Neuronal stem cell (in vitro differentiated cells): Measurements from ENCODE around the gene ME2. TPM values are rescaled to one million over a fixed set of nuclear protein-coding genes. Genes with fewer than 3 reads are reported as not detected.
"Not testable (repeated sequence)": the region's sequence is repeated elsewhere in the genome, so short reads cannot be mapped to it uniquely, and the experiment has no call there.

ENCODE experiments used
- DNase-seq: peaks from one replicate; pipeline ENCODE4 v3.0.0-alpha.2; 2013; ENCODE audit warnings: low spot score
- H2AFZ ChIP-seq: one replicate; pipeline ENCODE4 v1.6.1; 2013; ENCODE audit warnings: mild to moderate bottlenecking, low read length, inconsistent platforms
- H2AK5ac ChIP-seq: 2 replicates; pipeline ENCODE4 v1.6.1; 2013; ENCODE audit warnings: low read depth, mild to moderate bottlenecking, inconsistent platforms, low read length, moderate library complexity, mixed read lengths
- H2BK120ac ChIP-seq: 2 replicates; pipeline ENCODE4 v1.6.1; 2013; ENCODE audit warnings: low read depth, mild to moderate bottlenecking, inconsistent platforms, low read length, moderate library complexity, mixed read lengths
- H2BK12ac ChIP-seq: one replicate; pipeline ENCODE4 v1.6.1; 2013; ENCODE audit warnings: low read length, inconsistent platforms
- H2BK15ac ChIP-seq: 2 replicates; pipeline ENCODE4 v1.6.1; 2013; ENCODE audit warnings: mild to moderate bottlenecking, low read length, inconsistent platforms, mixed read lengths
- H2BK5ac ChIP-seq: one replicate; pipeline ENCODE4 v1.6.1; 2013; ENCODE audit warnings: inconsistent platforms, mild to moderate bottlenecking, low read length, moderate library complexity
- H3K14ac ChIP-seq: one replicate; pipeline ENCODE4 v1.6.1; 2013; ENCODE audit warnings: low read length, inconsistent platforms
- H3K18ac ChIP-seq: 2 replicates; pipeline ENCODE4 v1.6.1; 2013; ENCODE audit warnings: low read length, inconsistent platforms
- H3K23ac ChIP-seq: 2 replicates; pipeline ENCODE4 v1.6.1; 2013; ENCODE audit warnings: low read depth, mild to moderate bottlenecking, mixed read lengths, low read length, inconsistent platforms; ENCODE audit not compliant: poor library complexity
- H3K27ac ChIP-seq: replicated peaks from 3 replicates; pipeline ENCODE4 v1.5.1; 2013; ENCODE audit warnings: low read length, inconsistent platforms
- H3K27me3 ChIP-seq, 3 experiments: 2 replicates each; pipeline ENCODE4 v1.6.1; 2013; ENCODE audit warnings: low read length in 3 of 3, mild to moderate bottlenecking in 2 of 3, inconsistent platforms in 1 of 3, low read depth in 1 of 3, mixed read lengths in 1 of 3, moderate library complexity in 1 of 3; ENCODE audit not compliant: control insufficient read depth in 3 of 3, insufficient read depth in 3 of 3
- H3K36me3 ChIP-seq, 2 donors: replicated peaks in 1 of 2; 2 replicates each; pipeline ENCODE4 v1.6.1; 2013; ENCODE audit warnings: low read length in 2 of 2; ENCODE audit not compliant: control insufficient read depth in 2 of 2, insufficient read depth in 2 of 2
- H3K4ac ChIP-seq: 2 replicates; pipeline ENCODE4 v1.6.1; 2013; ENCODE audit warnings: inconsistent platforms, mild to moderate bottlenecking, low read length, moderate library complexity
- H3K4me1 ChIP-seq, 2 donors: 1 replicate in 1 of 2; 2 replicates in 1 of 2; pipeline ENCODE4 v1.6.1; 2013; ENCODE audit warnings: low read length in 2 of 2, low read depth in 1 of 2; ENCODE audit not compliant: control insufficient read depth in 2 of 2, insufficient read depth in 1 of 2
- H3K4me2 ChIP-seq: one replicate; pipeline ENCODE4 v1.6.1; 2013; ENCODE audit warnings: mild to moderate bottlenecking, low read length, inconsistent platforms; ENCODE audit not compliant: insufficient read depth, poor library complexity, severe bottlenecking
- H3K4me3 ChIP-seq, 2 donors: 2 replicates each; pipeline ENCODE4 v1.5.1; 2013; ENCODE audit warnings: low read length in 2 of 2, mild to moderate bottlenecking in 2 of 2, inconsistent platforms in 1 of 2, moderate library complexity in 1 of 2
- H3K79me1 ChIP-seq: one replicate; pipeline ENCODE4 v1.6.1; 2013; ENCODE audit warnings: low read depth, mild to moderate bottlenecking, inconsistent platforms, low read length, moderate library complexity
- H3K9ac ChIP-seq: one replicate; pipeline ENCODE4 v1.6.1; 2013; ENCODE audit warnings: mild to moderate bottlenecking, low read depth, low read length, inconsistent platforms; ENCODE audit not compliant: poor library complexity
- H3K9me3 ChIP-seq, 2 donors: replicated peaks in 1 of 2; 2 replicates each; pipeline versions ENCODE3 to v1.6.1; 2013; ENCODE audit warnings: low read length in 2 of 2, mild to moderate bottlenecking in 2 of 2, inconsistent platforms in 1 of 2, low read depth in 1 of 2, mixed read lengths in 1 of 2, moderate library complexity in 1 of 2; ENCODE audit not compliant: control insufficient read depth in 2 of 2, insufficient read depth in 1 of 2
- H4K8ac ChIP-seq: one replicate; pipeline ENCODE4 v1.6.1; 2013; ENCODE audit warnings: low read depth, mild to moderate bottlenecking, inconsistent platforms, low read length, moderate library complexity
- H4K91ac ChIP-seq: one replicate; pipeline ENCODE4 v1.6.1; 2013; ENCODE audit warnings: low read length, low read depth, mild to moderate bottlenecking, inconsistent platforms; ENCODE audit not compliant: poor library complexity
- WGBS, 2 donors: extraction: QIAGEN DNeasy Blood & Tissue Kit; methylation state at CpG; one replicate each; pipeline ENCODE4 v1.1.7; 2013; ENCODE audit warnings: missing lambda C conversion rate in 2 of 2, mixed read lengths in 1 of 2; ENCODE audit not compliant: insufficient read length in 2 of 2, insufficient replicate concordance in 1 of 2; ENCODE audit errors: extremely low coverage in 2 of 2; 5-methylcytosine and 5-hydroxymethylcytosine counted together
- small RNA-seq: library from polyadenylated mRNA; stranded (forward); fragments of <200 nt; extraction: miRNeasy Mini kit (QIAGEN cat#:217004); gene quantifications from one replicate; pipeline ENCODE3, GENCODE V24; 2013; ENCODE audit not compliant: insufficient read depth

Gene ME2

GRCh38 chr18:50992351-50992762 lies 113.4 kb downstream of the ME2 start:
- Histone ChIP-seq H3K23ac (no peak overlapping the region), H3K36me3 (peaks cover 0 to 14% of the 10 kb centered on the region in 2 donors), H3K4me2 (no peak overlapping the region), H2BK12ac (no peak overlapping the region), H2BK120ac (no peak overlapping the region), H3K4me3 (no peak overlapping the region), H4K8ac (no peak overlapping the region), H3K27me3 (no peaks in the 10 kb centered on the region), H2AFZ (peak overlapping the region; percentile 64), H3K18ac (no peak overlapping the region), H2BK5ac (no peak overlapping the region), H3K4ac (no peak overlapping the region), H2BK15ac (no peak overlapping the region), H4K91ac (no peak overlapping the region), H3K14ac (no peak overlapping the region), H2AK5ac (no peak overlapping the region), H3K79me1 (no peaks in the 10 kb centered on the region), H3K27ac (peak overlapping the region; percentile 86), H3K9me3 (peaks cover 0 to 7% of the 10 kb centered on the region in 2 donors), H3K9ac (no peak overlapping the region), H3K4me1 (peaks cover 3 to 12% of the 10 kb centered on the region in 2 donors)
- peak; percentile 69 for DNase-seq
- WGBS, 2 donors: no CpG with 5 or more reads among the region's 3 CpGs

- Histone ChIP-seq H3K23ac (no peak overlapping the region), H2AFZ (no peak overlapping the region), H2AK5ac (no peak overlapping the region), H3K4me1 (peaks cover 3 to 12% of the 10 kb centered on the region in 2 donors), H3K9ac (no peak overlapping the region), H3K4ac (no peak overlapping the region), H3K36me3 (no peaks in the 10 kb centered on the region), H3K79me1 (no peaks in the 10 kb centered on the region), H2BK15ac (no peak overlapping the region), H2BK120ac (no peak overlapping the region), H3K4me3 (no peak overlapping the region), H3K4me2 (no peak overlapping the region), H4K91ac (no peak overlapping the region), H3K14ac (no peak overlapping the region), H2BK5ac (no peak overlapping the region), H2BK12ac (no peak overlapping the region), H3K27me3 (peaks cover 0 to 2% (median 0%) of the 10 kb centered on the region in 3 experiments), H4K8ac (no peak overlapping the region), H3K27ac (no peak overlapping the region), H3K18ac (no peak overlapping the region), H3K9me3 (peaks cover 2 to 7% of the 10 kb centered on the region in 2 donors)
- DNase-seq: no peak
- WGBS, 2 donors: no CpG with 5 or more reads among the region's 2 CpGs
These were observed 115.1 kb downstream of the ME2 start for GRCh38 chr18:50994031-50994430.

GRCh38 chr18:51003174-51003573 lies 124.3 kb downstream of the ME2 start:
- H3K4me2 ChIP-seq, H2BK120ac ChIP-seq, H3K27me3 ChIP-seq, H3K36me3 ChIP-seq, H2AFZ ChIP-seq, H3K9me3 ChIP-seq, H2BK12ac ChIP-seq, H4K91ac ChIP-seq, H3K27ac ChIP-seq, H3K23ac ChIP-seq, H3K9ac ChIP-seq, H2BK5ac ChIP-seq, H4K8ac ChIP-seq, DNase-seq, H3K18ac ChIP-seq, H3K79me1 ChIP-seq, H3K4me3 ChIP-seq, H2BK15ac ChIP-seq, H3K4me1 ChIP-seq, H2AK5ac ChIP-seq, H3K4ac ChIP-seq, H3K14ac ChIP-seq: not testable (repeated sequence)
- no CpG with 5 or more reads among the region's 2 CpGs for WGBS, 2 donors

Small RNA genes lying within 50 kb of the gene (small RNA-seq; reads per million reads assigned to genes)
- gene RF00019: not detected
